Caco-2 (cell line): Measurements from ENCODE around the gene DNAH8. TPM values are rescaled to one million over a fixed set of nuclear protein-coding genes. Genes with fewer than 3 reads are reported as not detected.

Source experiments
- BruUV-seq: library from RNA; stranded (reverse); fragments of 400-500 nt; replicated peaks from 2 replicates; lab custom pipeline; 2021; lab: Mats Ljungman, UMichigan
- CTCF ChIA-PET: fragments of 300-600 bp; sonication (Branson Sonifier 250); formaldehyde crosslinking; loops from one replicate; lab custom pipeline; 2022; ENCODE audit warnings: antibody characterized with exemption; lab: Charles Lee
- POLR2A ChIA-PET: fragments of 300-600 bp; sonication (Branson Sonifier 250); formaldehyde crosslinking; loops from one replicate; lab custom pipeline; 2022; ENCODE audit warnings: antibody characterized with exemption; lab: Charles Lee
- DNase-seq, 2 experiments: peaks; one replicate each; pipeline versions ENCODE4 v3.0.0 to v3.0.0-alpha.2; 2020 to 2022
- H3K27me3 ChIP-seq: replicated peaks from 2 replicates; pipeline ENCODE4 v1.6.0; 2011; ENCODE audit warnings: low read length; ENCODE audit not compliant: control insufficient read depth, insufficient read depth
- H3K36me3 ChIP-seq: 2 replicates; pipeline ENCODE4 v1.5.1; 2011; ENCODE audit warnings: low read length; ENCODE audit not compliant: control insufficient read depth, insufficient read depth
- H3K4me1 ChIP-seq: fragments of 250-450 bp; sonication (Bioruptor Pico); 2 replicates; pipeline ENCODE4 v1.5.1; 2020; ENCODE audit warnings: mild to moderate bottlenecking
- H3K4me3 ChIP-seq: 2 replicates; pipeline ENCODE4 v1.5.1; 2011; ENCODE audit warnings: low read depth, mild to moderate bottlenecking, control low read depth, low read length
- H3K9me3 ChIP-seq: fragments of 250-450 bp; sonication (Bioruptor Pico); 2 replicates; pipeline ENCODE4 v1.5.1; 2020; ENCODE audit warnings: mild to moderate bottlenecking, moderate library complexity
- H3K27ac Mint-ChIP-seq: one replicate; pipeline ENCODE4 v1.8.0; 2022; ENCODE audit warnings: mixed read lengths; ENCODE audit not compliant: unreplicated experiment
- H3K27me3 Mint-ChIP-seq: one replicate; pipeline ENCODE4 v1.8.0; 2022; ENCODE audit warnings: mixed read lengths; ENCODE audit not compliant: insufficient read depth, unreplicated experiment
- H3K36me3 Mint-ChIP-seq: one replicate; pipeline ENCODE4 v1.8.0; 2022; ENCODE audit warnings: mild to moderate bottlenecking, mixed read lengths; ENCODE audit not compliant: insufficient read depth, unreplicated experiment
- H3K4me1 Mint-ChIP-seq: one replicate; pipeline ENCODE4 v1.8.0; 2022; ENCODE audit warnings: low read depth, mixed read lengths; ENCODE audit not compliant: unreplicated experiment
- H3K4me3 Mint-ChIP-seq: one replicate; pipeline ENCODE4 v1.8.0; 2022; ENCODE audit warnings: mild to moderate bottlenecking, moderate library complexity, mixed read lengths; ENCODE audit not compliant: unreplicated experiment
- H3K9me3 Mint-ChIP-seq: one replicate; pipeline ENCODE4 v1.8.0; 2022; ENCODE audit warnings: mixed read lengths; ENCODE audit not compliant: unreplicated experiment
- CTCF ChIP-seq, 2 experiments: fragments of 200-600 bp in 1 of 2; IDR thresholded peaks; 1 replicate in 1 of 2; 2 replicates in 1 of 2; pipeline versions ENCODE4 v1.5.1 to v1.8.0; 2011 to 2022; ENCODE audit warnings: antibody characterized with exemption in 1 of 2, control low read depth in 1 of 2, inconsistent platforms in 1 of 2, low read depth in 1 of 2, low read length in 1 of 2, mild to moderate bottlenecking in 1 of 2, moderate library complexity in 1 of 2; ENCODE audit not compliant: insufficient read depth in 1 of 2, severe bottlenecking in 1 of 2, unreplicated experiment in 1 of 2
- intact Hi-C: fragments of 100-400 bp; cut with micrococcal nuclease; formaldehyde crosslinking; loops from one replicate; pipeline ENCODE4 v1.10.0; 2022; ENCODE audit not compliant: unreplicated experiment
- total RNA-seq: library from RNA; stranded (reverse); gene quantifications from 2 replicates; pipeline ENCODE4 v1.2.3, GENCODE V29; 2022

DNAH8 gene
- total RNA-seq, 1 experiment from 2014 or later: not detected

- CTCF ChIA-PET: no interaction called here
Measured at GRCh38 chr6:38944655-38945279, 229.7 kb downstream of the DNAH8 start.

GRCh38 chr6:38955861-38956260 is 240.8 kb downstream of the DNAH8 start:
- no peaks in the 10 kb centered on the region for H3K36me3 Mint-ChIP-seq
- no peaks in the 10 kb centered on the region for H3K4me1 Mint-ChIP-seq
- no peaks in the 10 kb centered on the region for H3K4me1 ChIP-seq
- ChIA-PET POLR2A (no interaction called here), CTCF (interaction anchor here (1.3 kb wide), 1 partner anchor 18 kb away, joined by 3 read pairs; no protein-coding TSS in a partner anchor)
- BruUV-seq: no TSS peak
- no peak for TF ChIP-seq CTCF (IDR thresholded peaks at IDR 0.05; ENCODE audit: insufficient read depth in 1 of 2, low read depth in 1 of 2, low read length in 1 of 2, severe bottlenecking in 1 of 2, unreplicated experiment in 1 of 2)
- peaks cover 16% of the 10 kb centered on the region for H3K27me3 Mint-ChIP-seq
- H3K9me3 Mint-ChIP-seq: no peaks in the 10 kb centered on the region
- H3K9me3 ChIP-seq: no peaks in the 10 kb centered on the region
- no peak for DNase-seq
- H3K36me3 ChIP-seq: no peaks in the 10 kb centered on the region
- H3K4me3 Mint-ChIP-seq: no peak overlapping the region
- intact Hi-C loops: no loop called here
- H3K27me3 ChIP-seq: no peaks in the 10 kb centered on the region
- no peak overlapping the region for H3K27ac Mint-ChIP-seq
- H3K4me3 ChIP-seq: no peak overlapping the region

More at GRCh38 chr6:38944655-38945279, 229.7 kb downstream of the DNAH8 start:
- no peaks in the 10 kb centered on the region for H3K36me3 Mint-ChIP-seq
- Histone ChIP-seq H3K9me3 (no peaks in the 10 kb centered on the region), H3K4me3 (no peak overlapping the region), H3K4me1 (no peaks in the 10 kb centered on the region), H3K36me3 (no peaks in the 10 kb centered on the region), H3K27me3 (no peaks in the 10 kb centered on the region)
- no peaks in the 10 kb centered on the region for H3K9me3 Mint-ChIP-seq
- intact Hi-C loops: no loop called here
- no peak overlapping the region for H3K27ac Mint-ChIP-seq
- no peak for TF ChIP-seq CTCF (IDR thresholded peaks at IDR 0.05; ENCODE audit: insufficient read depth in 1 of 2, low read depth in 1 of 2, low read length in 1 of 2, severe bottlenecking in 1 of 2, unreplicated experiment in 1 of 2)
- H3K27me3 Mint-ChIP-seq: peaks cover 11% of the 10 kb centered on the region
- H3K4me1 Mint-ChIP-seq: no peaks in the 10 kb centered on the region
- H3K4me3 Mint-ChIP-seq: no peak overlapping the region
- DNase-seq: no peak
- POLR2A ChIA-PET: no interaction called here
- BruUV-seq: no TSS peak

GRCh38 chr6:38957426-38957825 is 242.3 kb downstream of the DNAH8 start:
- Mint-ChIP-seq H3K4me1 (no peaks in the 10 kb centered on the region), H3K9me3 (no peaks in the 10 kb centered on the region), H3K4me3 (no peak overlapping the region), H3K36me3 (no peaks in the 10 kb centered on the region), H3K27me3 (peaks cover 10% of the 10 kb centered on the region), H3K27ac (no peak overlapping the region)
- no peak overlapping the region for H3K4me3 ChIP-seq
- ChIA-PET POLR2A (no interaction called here), CTCF (no interaction called here)
- no peaks in the 10 kb centered on the region for H3K4me1 ChIP-seq
- intact Hi-C loops: no loop called here
- no TSS peak for BruUV-seq
- H3K36me3 ChIP-seq: no peaks in the 10 kb centered on the region
- DNase-seq: no peak
- H3K9me3 ChIP-seq: no peaks in the 10 kb centered on the region
- no peaks in the 10 kb centered on the region for H3K27me3 ChIP-seq
- TF ChIP-seq CTCF (IDR thresholded peaks at IDR 0.05; ENCODE audit: insufficient read depth in 1 of 2, low read depth in 1 of 2, low read length in 1 of 2, severe bottlenecking in 1 of 2, unreplicated experiment in 1 of 2): no peak
